ENCODE results near the gene IL17B. TPM values are rescaled to one million over a fixed set of nuclear protein-coding genes. Genes with fewer than 3 reads are reported as not detected.

Gene IL17B
- total and polyA plus RNA-seq, 7 donors, result 0.08 to 0.58 (median 0.42) TPM; not detected in 4

DNA sequence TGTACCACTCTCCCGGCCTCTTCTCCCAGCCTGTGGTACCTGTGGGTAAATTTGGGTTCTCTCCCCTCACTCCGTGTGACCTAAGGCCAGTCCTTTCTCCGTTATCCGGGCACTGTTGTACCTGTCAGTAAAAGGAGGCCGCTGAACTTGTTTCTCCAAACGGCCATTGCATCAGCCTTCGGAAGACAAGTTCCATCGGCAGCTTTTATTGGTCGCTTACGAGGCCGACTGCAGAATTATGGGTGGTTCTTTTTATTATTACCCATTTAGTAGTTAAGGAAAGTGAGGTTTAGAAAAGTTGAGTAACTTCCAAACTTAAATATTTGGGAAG is 33.2 kb downstream of the IL17B start:
- WGBS, 3 donors, result 1 to 2% (median 1%) methylated on average over 11 of the region's 11 CpGs
- Histone ChIP-seq H3K9me3 (no peaks in the 10 kb centered on the region), H3K36me3 (ENCODE audit: insufficient read depth in 1 of 2, low read depth in 1 of 2) (peaks cover 12 to 49% of the 10 kb centered on the region in 2 donors), H3K4me3 (peak overlapping the region; percentile 86), H3K4me1 (peaks cover 13% of the 10 kb centered on the region), H3K27ac (peak overlapping the region; percentile 85), H3K27me3 (ENCODE audit: insufficient read depth in 3 of 3, low read length in 2 of 3) (no peaks in the 10 kb centered on the region)
- intact Hi-C loops (cut with DNase I), result no loop called here
- TF ChIP-seq CTCF (IDR thresholded peaks at IDR 0.05), result no peak
- ATAC-seq (peak in 3 of 4 donors; percentile 1 to 20 (median 7)), DNase-seq (no peak)

DNA sequence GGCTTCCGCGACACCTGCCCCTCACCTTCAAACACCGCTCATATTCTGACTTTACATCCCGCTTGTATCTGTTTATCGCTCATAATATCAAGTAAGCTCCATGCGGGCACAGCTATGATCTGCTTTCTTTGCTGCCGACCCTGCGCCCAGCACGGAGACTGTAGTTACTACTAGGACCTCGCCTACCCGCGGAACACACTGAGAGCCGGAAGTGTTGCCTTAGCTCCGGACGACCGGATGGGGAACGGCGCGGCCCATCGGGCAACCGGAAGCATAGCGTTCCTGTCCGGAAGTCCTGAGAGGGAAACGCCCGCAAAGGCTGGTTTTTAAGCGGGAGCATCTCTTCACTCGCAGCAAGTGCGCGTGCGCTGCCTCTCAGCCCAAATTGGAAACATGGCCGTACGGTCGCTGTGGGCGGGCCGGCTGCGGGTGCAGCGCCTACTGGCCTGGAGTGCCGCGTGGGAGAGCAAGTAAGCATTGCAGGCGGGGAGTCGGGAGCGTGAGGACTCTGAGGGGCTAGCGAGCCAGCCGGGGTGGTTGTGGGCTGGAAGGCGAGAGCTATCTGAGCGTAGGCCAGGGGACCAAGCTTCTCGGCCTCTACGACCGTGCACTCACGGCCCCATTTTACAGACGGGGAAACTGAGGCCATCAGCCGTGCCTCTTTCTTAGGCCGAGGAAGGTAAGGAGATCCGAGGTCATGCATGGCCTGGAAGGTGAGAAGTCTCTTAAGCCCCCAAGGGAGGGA is 33.8 kb downstream of the IL17B start, which contains the start of gene GRPEL2:
TSS of gene GRPEL2 (plus strand) at position 353 of the 745 bp plus-strand sequence. CDS start at position 394, 41 bp downstream.
- Histone ChIP-seq H3K36me3 (ENCODE audit: insufficient read depth in 1 of 2, low read depth in 1 of 2) (peaks cover 8 to 49% of the 10 kb centered on the region in 2 donors), H3K4me3 (peak within 1 kb of the TSS; percentile 86), H3K4me1 (peaks cover 13% of the 10 kb centered on the region), H3K27ac (peak within 1 kb of the TSS; percentile 85), H3K27me3 (ENCODE audit: insufficient read depth in 3 of 3, low read length in 2 of 3) (no peaks in the 10 kb centered on the region), H3K9me3 (no peaks in the 10 kb centered on the region)
- TF ChIP-seq CTCF (IDR thresholded peaks at IDR 0.05), result no peak
- peak; percentile 98 to 99 (median 98) for ATAC-seq
- WGBS, 3 donors, result 0 to 1% (median 0%) methylated on average over 54 of the region's 54 CpGs
- peak; percentile 95 to 98 for DNase-seq
- intact Hi-C loops (cut with DNase I), result no loop called here

DNA sequence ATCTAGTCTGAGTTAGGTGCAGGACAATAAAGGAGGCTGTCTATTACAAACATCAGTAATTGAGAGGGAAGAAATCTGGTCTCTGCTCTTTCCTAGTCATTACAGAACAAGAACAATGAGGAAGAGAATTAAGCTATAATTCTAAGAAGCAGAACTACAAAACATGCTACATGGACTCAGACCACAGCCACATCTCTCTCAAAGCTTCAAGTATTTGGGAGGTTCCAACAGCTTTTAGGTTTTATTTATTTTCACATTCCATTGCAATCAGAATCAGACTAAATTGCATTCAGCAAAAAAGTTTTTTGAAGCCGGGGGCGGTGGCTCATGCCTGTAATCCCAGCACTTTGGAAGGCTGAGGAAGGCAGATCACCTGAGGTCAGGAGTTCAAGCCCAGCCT is 34.9 kb downstream of the IL17B start:
- no peak for DNase-seq
- Histone ChIP-seq H3K4me1 (peaks cover 13% of the 10 kb centered on the region), H3K36me3 (ENCODE audit: insufficient read depth in 1 of 2, low read depth in 1 of 2) (peaks cover 3 to 49% of the 10 kb centered on the region in 2 donors), H3K4me3 (peak overlapping the region; percentile 86), H3K27ac (peak overlapping the region; percentile 85), H3K9me3 (no peaks in the 10 kb centered on the region), H3K27me3 (ENCODE audit: insufficient read depth in 3 of 3, low read length in 2 of 3) (no peaks in the 10 kb centered on the region)
- 86 to 92% (median 87%) methylated on average over 2 of the region's 2 CpGs for WGBS, 3 donors
- no peak for ATAC-seq
- TF ChIP-seq CTCF (IDR thresholded peaks at IDR 0.05), result no peak
- intact Hi-C loops (cut with DNase I), result no loop called here

DNA sequence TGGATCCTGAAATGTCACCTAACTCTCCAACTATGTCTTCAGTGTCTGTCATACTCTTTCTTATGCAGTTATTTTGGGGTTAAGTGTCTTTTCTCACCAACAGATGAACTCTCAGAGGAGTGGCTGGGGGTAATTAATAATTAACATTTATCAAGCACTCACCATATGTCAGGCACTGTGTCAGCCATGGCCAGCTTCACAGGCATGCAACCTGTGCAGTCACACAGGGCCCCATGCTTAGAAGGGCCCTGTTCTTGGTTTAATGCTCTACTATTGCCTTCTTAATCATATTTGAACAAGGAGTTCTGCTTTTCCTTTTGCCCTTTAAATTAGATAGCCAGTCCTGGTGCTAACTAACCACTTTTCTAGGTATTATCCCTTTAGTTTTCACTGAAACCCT is 37.2 kb downstream of the IL17B start:
- no peaks in the 10 kb centered on the region for H3K9me3 ChIP-seq
- no peaks in the 10 kb centered on the region for H3K27me3 ChIP-seq (ENCODE audit: insufficient read depth in 3 of 3, low read length in 2 of 3)
- no peak for TF ChIP-seq CTCF (IDR thresholded peaks at IDR 0.05)
- peaks cover 13% of the 10 kb centered on the region for H3K4me1 ChIP-seq
- intact Hi-C loops (cut with DNase I), result no loop called here
- no peak overlapping the region for H3K4me3 ChIP-seq
- H3K27ac ChIP-seq, result no peak overlapping the region
- H3K36me3 ChIP-seq (ENCODE audit: insufficient read depth in 1 of 2, low read depth in 1 of 2), result peaks cover 3 to 51% of the 10 kb centered on the region in 2 donors
- DNase-seq (no peak), ATAC-seq (no peak)

GRCh38 chr5:149340920-149341319 is 38.2 kb downstream of the IL17B start:
- TF ChIP-seq CTCF (IDR thresholded peaks at IDR 0.05), result no peak
- Histone ChIP-seq H3K27me3 (ENCODE audit: insufficient read depth in 3 of 3, low read length in 2 of 3) (no peaks in the 10 kb centered on the region), H3K4me3 (no peak overlapping the region), H3K27ac (no peak overlapping the region), H3K4me1 (peaks cover 8% of the 10 kb centered on the region), H3K9me3 (no peaks in the 10 kb centered on the region), H3K36me3 (ENCODE audit: insufficient read depth in 1 of 2, low read depth in 1 of 2) (peaks cover 3 to 60% of the 10 kb centered on the region in 2 donors)
- WGBS, 3 donors, result 73 to 84% (median 82%) methylated on average over 1 of the region's 1 CpG
- intact Hi-C loops (cut with DNase I), result no loop called here
- ATAC-seq (no peak), DNase-seq (no peak)

All from psoas muscle (tissue), 8 donors.